HL-60 (cell line): ENCODE results near the gene KCNJ18.
"Not testable (repeated sequence)": the region's sequence is repeated elsewhere in the genome, so short reads cannot be mapped to it uniquely, and the experiment has no call there.

Experiments
- DNase-seq, 2 experiments: peaks; one replicate each; pipeline ENCODE4 v3.0.0-alpha.2; 2010 to 2020; ENCODE audit warnings: low read depth in 1 of 2, low spot score in 1 of 2
- H3K27ac ChIP-seq: fragments of 250-450 bp; sonication (Bioruptor Pico); replicated peaks from 2 replicates; pipeline ENCODE4 v1.5.1; 2020; ENCODE audit warnings: mild to moderate bottlenecking, moderate library complexity
- H3K27me3 ChIP-seq: fragments of 250-450 bp; sonication (Bioruptor Pico); 2 replicates; pipeline ENCODE4 v1.5.1; 2021; ENCODE audit warnings: mild to moderate bottlenecking, moderate library complexity; ENCODE audit not compliant: insufficient read depth, poor library complexity, severe bottlenecking
- H3K4me3 ChIP-seq: replicated peaks from 2 replicates; pipeline ENCODE4 v1.5.1; 2011; ENCODE audit warnings: mild to moderate bottlenecking, control low read depth, low read length; ENCODE audit not compliant: insufficient read depth
- GABPA ChIP-seq: IDR thresholded peaks from 2 replicates; pipeline ENCODE4 v1.6.1; 2012; ENCODE audit warnings: low read depth
- SPI1 ChIP-seq: IDR thresholded peaks from 2 replicates; pipeline ENCODE4 v1.6.1; 2012; ENCODE audit warnings: low read depth, mild to moderate bottlenecking, borderline replicate concordance
- TF ChIP-seq, protein P1 (sequence below): IDR thresholded peaks from one replicate; pipeline ENCODE4 v1.5.1; 2011; ENCODE audit warnings: low read length, control low read depth, inconsistent platforms; ENCODE audit not compliant: insufficient read depth
- TF ChIP-seq, protein P2 (sequence below): IDR thresholded peaks from 2 replicates; pipeline ENCODE4 v1.6.1; 2012; ENCODE audit warnings: low read depth; ENCODE audit not compliant: insufficient replicate concordance

Gene KCNJ18

DNA sequence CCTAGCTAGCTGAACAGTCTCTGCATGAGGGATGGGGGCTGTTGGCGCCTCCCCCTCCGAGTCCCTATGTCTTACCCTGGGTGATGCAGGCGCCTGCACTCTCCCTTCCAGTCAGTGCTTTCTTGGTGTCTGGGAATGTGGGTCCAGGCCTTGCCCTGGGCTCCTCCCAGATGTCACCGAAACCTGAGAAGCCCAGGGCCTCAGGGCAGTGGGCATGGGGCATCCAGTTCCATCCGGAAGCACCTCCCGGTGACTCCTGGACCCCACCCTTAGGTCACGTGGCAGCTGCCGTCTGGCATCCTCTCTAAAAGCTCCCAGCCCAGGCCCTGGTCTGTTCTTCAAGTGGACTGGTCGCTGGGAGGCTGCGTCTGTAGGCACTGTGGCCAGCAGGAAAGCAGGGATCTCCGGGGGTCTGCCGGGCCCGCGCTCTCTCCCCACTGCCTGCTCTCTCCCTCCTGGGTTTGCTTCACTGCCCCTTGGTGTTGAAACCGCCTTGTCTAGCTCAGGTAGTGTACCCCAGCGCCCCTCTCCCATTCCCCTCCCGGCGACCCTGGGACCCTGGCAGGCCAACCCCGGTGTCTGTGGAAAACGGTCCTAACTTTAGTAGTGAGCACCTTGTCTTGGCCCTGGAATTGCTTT is 6.2 kb downstream of the KCNJ18 start:
- not testable (repeated sequence) for DNase-seq, H3K27ac ChIP-seq, H3K4me3 ChIP-seq, H3K27me3 ChIP-seq

DNA sequence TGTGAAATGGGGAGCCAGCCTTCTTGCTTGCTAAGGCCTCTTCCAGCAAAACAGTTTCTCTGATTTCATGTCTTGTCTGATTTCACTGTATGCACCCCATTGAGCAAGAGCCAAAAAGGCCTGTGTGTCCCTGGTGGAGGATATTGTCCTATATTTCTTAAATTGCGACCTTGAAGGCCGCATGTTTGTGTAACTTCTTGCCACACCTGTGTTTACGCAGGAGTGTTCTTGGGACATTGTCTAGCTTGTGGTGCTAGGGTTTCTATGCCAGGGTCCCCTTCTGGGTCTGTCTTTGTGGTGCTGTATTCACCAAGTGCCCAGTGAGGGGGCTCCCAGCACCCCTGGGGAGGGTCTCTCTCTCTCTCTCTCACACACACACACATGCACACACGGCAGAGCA is 6.8 kb downstream of the KCNJ18 start:
- H3K27me3 ChIP-seq, H3K4me3 ChIP-seq, DNase-seq, H3K27ac ChIP-seq: not testable (repeated sequence)

DNA sequence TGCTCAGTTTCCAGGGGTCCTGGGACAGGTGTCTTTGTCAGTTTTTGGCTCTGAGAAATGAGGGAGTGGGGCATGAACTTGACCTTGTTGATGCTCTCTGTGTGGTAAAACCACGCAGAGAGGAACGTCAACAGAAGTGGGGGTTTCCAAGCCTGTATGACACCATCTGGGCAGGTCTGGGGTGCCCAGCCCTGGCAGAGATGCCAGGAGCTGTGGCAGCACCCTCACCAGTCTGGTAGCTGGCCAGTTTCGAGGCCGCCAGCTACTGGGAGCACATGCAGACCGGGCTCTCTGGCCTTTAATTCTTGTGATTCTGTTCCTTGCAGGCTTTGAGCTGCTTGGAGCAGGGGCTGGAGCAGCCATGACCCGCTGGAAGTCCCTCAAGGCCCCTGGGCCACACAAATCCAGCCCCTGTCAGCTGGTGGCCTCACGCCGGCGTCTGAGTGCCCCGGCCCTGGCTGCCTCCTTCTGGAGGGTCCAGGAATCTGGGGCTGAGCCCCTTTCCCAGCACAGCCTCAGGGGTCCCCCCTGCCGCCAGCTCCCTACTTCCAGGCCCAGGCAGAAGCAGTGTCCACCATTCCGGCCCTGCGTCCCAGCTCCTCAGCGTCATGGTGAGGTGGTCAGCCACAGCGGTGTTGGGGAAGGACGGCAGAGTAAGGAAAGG is 7.4 kb downstream of the KCNJ18 start:
- not testable (repeated sequence) for H3K27me3 ChIP-seq, H3K27ac ChIP-seq, H3K4me3 ChIP-seq, DNase-seq

DNA sequence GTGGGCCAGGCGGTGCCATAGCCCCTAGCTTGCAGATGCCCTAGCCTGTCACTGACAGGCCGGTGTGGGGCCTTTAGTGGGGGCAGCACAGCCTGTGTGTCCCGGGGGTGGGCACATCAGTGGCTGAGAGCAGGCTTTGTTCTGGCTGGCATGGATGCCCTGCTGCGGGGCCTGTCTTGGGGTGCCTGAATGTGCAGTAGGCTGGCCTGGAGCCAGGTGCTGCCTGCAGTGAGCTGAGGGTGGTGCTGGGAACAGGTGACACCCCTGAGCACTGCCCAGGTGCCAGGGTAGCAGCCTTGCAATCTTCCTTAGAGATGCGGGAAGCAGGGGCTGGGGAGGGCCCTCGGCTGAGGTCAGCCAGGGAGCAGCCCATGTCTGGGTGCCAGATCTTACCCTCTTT is 8.8 kb downstream of the KCNJ18 start:
- not testable (repeated sequence) for H3K4me3 ChIP-seq, H3K27me3 ChIP-seq, H3K27ac ChIP-seq, DNase-seq

DNA sequence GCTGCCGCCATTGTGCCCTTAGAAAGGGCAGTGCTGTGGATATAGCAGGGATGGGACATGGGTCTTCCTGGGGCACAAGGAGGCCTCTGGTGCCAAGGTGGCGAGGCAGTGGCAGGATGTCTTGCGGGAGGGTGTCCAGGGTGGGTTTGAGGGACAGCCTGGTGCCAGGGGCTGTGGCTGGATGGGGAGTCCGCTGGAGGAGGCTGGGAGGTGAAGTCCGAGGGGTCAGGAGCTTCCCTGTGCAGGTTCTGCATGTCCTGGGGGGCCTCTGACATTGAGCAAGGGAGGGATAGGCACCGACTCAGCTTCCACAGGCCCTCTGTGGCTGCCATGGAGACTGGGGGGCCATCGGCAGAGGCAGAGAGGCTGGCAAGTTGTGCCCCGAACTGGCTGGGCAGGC is 9.7 kb downstream of the KCNJ18 start:
- not testable (repeated sequence) for H3K4me3 ChIP-seq, H3K27ac ChIP-seq, H3K27me3 ChIP-seq, DNase-seq

DNA sequence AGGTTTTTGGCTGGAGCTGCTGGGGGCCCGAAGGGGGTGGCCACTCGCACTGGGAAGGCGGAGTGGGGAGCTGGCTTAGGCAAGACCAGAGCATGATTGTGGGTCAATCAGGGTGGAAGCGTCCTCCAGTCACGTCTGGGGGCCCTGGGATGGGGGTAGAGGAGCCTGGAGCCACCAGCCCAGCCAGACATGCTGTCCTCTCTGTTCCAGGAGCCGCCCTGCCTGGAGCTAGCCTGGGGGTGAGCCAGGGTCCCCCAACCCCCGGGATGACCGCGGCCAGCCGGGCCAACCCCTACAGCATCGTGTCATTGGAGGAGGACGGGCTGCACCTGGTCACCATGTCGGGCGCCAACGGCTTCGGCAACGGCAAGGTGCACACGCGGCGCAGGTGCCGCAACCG is 10.2 kb downstream of the KCNJ18 start:
- not testable (repeated sequence) for DNase-seq, H3K27me3 ChIP-seq, H3K27ac ChIP-seq, H3K4me3 ChIP-seq

DNA sequence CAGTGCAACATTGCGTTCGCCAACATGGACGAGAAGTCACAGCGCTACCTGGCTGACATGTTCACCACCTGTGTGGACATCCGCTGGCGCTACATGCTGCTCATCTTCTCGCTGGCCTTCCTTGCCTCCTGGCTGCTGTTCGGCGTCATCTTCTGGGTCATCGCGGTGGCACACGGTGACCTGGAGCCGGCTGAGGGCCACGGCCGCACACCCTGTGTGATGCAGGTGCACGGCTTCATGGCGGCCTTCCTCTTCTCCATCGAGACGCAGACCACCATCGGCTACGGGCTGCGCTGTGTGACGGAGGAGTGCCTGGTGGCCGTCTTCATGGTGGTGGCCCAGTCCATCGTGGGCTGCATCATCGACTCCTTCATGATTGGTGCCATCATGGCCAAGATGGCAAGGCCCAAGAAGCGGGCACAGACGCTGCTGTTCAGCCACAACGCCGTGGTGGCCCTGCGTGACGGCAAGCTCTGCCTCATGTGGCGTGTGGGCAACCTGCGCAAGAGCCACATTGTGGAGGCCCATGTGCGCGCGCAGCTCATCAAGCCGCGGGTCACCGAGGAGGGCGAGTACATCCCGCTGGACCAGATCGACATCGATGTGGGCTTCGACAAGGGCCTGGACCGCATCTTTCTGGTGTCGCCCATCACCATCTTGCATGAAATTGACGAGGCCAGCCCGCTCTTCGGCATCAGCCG is 10.8 kb downstream of the KCNJ18 start:
- not testable (repeated sequence) for H3K27ac ChIP-seq, H3K4me3 ChIP-seq, DNase-seq, H3K27me3 ChIP-seq

DNA sequence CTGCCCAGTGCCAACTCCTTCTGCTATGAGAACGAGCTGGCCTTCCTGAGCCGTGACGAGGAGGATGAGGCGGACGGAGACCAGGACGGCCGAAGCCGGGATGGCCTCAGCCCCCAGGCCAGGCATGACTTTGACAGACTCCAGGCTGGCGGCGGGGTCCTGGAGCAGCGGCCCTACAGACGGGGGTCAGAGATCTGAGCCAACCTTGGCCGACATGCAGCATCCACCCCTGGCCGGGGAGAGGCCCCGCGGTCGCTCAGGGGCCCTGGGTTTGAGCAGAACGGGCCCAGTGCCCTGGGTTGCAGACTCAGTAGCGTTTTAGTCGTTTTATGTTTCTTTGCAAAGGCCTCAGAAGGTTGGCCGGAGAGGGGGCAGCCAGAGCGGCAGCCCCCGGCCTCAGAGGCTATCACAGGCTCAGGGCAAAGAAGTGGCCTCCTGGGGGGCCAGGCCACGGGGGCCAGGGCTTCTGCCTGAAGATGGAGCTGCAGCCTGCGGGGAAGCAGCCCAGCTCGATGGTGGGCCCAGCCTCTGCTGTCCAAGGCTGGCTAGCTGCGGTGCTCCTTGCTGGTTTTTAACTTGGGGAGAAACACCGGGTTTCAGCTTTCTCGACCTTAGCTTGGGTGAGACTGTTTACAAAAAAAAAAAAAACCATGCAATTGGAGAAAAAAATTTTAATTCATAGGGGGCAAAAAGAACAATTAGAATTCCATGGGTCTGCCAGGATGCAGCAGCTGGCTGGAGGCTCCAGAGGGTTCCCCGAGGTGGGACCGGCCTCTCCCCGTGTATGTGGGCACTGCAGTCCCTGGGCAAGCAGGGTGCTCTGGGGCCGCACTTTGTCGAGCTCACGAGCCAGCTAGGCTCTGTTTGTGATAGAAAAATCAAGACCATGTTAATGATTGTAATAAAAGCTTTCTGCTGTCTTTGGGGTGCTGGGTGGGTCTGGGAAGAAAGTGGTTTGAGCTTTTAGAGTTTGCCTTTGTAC is 11.9 kb downstream of the KCNJ18 start:
- H3K27ac ChIP-seq, DNase-seq, H3K27me3 ChIP-seq, H3K4me3 ChIP-seq: not testable (repeated sequence)

DNA sequence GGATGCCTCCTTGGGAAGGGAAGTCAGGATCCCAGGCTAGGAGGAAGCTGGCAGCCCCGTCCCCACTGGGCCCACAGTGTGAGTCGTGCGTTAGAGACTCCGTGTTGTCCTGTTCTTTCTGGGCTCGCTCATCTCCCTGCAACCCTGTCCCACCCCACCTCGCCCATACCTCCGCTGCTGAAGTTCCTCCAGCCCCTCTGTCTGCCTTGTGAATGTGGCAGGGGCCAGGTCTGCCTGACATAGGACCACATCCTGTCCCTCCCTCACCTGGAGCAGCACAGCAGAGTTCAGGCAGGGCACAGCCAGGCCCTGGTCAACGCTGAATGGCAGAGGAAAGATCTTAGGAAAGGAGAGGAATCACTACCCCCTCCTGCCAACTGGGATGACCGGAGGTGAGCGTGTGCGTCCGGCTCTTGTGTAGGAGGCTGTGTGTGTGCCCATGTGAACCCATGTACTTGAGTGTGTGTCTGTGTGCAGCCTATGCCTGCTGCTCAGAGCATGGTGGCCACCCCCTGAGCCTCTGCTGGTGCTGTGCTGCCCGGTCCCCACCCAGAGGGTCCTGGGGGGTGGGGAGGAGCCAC is 12.8 kb downstream of the KCNJ18 start:
- TF ChIP-seq, protein P1, sequence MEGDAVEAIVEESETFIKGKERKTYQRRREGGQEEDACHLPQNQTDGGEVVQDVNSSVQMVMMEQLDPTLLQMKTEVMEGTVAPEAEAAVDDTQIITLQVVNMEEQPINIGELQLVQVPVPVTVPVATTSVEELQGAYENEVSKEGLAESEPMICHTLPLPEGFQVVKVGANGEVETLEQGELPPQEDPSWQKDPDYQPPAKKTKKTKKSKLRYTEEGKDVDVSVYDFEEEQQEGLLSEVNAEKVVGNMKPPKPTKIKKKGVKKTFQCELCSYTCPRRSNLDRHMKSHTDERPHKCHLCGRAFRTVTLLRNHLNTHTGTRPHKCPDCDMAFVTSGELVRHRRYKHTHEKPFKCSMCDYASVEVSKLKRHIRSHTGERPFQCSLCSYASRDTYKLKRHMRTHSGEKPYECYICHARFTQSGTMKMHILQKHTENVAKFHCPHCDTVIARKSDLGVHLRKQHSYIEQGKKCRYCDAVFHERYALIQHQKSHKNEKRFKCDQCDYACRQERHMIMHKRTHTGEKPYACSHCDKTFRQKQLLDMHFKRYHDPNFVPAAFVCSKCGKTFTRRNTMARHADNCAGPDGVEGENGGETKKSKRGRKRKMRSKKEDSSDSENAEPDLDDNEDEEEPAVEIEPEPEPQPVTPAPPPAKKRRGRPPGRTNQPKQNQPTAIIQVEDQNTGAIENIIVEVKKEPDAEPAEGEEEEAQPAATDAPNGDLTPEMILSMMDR: no peak
- TF ChIP-seq, protein P2, sequence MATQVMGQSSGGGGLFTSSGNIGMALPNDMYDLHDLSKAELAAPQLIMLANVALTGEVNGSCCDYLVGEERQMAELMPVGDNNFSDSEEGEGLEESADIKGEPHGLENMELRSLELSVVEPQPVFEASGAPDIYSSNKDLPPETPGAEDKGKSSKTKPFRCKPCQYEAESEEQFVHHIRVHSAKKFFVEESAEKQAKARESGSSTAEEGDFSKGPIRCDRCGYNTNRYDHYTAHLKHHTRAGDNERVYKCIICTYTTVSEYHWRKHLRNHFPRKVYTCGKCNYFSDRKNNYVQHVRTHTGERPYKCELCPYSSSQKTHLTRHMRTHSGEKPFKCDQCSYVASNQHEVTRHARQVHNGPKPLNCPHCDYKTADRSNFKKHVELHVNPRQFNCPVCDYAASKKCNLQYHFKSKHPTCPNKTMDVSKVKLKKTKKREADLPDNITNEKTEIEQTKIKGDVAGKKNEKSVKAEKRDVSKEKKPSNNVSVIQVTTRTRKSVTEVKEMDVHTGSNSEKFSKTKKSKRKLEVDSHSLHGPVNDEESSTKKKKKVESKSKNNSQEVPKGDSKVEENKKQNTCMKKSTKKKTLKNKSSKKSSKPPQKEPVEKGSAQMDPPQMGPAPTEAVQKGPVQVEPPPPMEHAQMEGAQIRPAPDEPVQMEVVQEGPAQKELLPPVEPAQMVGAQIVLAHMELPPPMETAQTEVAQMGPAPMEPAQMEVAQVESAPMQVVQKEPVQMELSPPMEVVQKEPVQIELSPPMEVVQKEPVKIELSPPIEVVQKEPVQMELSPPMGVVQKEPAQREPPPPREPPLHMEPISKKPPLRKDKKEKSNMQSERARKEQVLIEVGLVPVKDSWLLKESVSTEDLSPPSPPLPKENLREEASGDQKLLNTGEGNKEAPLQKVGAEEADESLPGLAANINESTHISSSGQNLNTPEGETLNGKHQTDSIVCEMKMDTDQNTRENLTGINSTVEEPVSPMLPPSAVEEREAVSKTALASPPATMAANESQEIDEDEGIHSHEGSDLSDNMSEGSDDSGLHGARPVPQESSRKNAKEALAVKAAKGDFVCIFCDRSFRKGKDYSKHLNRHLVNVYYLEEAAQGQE: no peak
- TF ChIP-seq GABPA (no peak), SPI1 (no peak)
- H3K27me3 ChIP-seq: no peaks in the 10 kb centered on the region
- no peak for DNase-seq
- H3K27ac ChIP-seq: no peak overlapping the region
- H3K4me3 ChIP-seq: no peak overlapping the region

DNA sequence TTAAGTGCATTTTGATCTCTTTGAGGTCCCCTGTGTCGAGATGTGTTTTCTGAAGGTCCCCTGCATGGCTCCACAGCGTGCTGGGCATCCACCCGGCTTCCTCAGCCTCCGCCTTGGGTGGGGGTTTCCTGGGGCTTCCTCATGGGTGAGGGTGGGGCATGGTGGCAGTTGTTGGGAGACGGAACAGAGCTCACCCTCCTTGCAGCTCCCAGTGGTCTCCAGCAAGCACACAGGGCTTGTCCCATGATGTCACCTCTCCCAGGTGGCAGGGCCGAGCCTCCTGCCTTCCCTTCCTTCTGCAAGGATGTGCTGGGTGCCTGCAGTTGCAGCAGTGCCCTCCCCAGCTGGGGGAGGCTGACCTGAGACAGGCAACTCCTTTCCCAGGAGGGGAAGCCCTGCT is 13.4 kb downstream of the KCNJ18 start:
- not testable (repeated sequence) for H3K27ac ChIP-seq, H3K4me3 ChIP-seq, DNase-seq, H3K27me3 ChIP-seq

DNA sequence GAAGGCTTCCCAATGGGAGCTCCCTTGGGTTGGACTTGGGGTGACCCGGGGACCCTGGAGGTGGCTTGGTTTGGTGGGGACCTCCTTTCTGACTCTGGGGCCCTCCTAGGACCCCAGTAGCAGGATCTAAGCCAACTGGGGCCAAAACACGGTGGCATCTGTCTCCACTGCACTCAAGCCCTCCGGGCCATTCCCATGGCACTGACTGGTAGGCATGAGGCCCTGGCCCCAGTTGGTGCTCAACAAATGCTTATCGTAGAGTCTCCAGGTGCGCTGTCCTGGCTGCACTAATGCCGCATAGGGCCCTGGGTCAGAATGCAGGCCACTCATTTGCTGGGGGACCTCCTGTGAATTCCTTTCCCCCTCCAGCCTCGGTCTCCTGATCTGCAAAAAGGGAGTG is 14.2 kb downstream of the KCNJ18 start:
- H3K4me3 ChIP-seq, H3K27me3 ChIP-seq, DNase-seq, H3K27ac ChIP-seq: not testable (repeated sequence)
